ENCODE measurements around the gene NINL.

DNA sequence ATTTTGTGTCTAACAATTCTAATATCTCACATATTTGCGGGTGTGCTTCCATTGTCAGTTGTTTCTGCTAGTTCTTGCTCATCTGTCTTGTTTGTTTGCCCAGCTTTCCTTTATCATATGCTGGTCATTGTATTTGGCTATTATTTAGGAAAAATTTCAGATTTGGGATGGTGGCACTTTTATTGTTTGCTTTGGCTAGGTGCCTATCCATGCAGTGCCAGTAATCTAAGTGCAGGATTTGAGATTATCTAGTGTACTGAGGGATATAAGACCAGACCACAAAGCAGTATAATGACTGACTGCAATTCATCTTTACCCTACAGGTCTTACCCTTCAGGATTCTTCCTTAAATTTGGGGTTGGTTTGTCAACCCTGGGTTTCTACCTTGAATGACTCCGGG lies 63.9 kb downstream of the NINL start:
- TF ChIP-seq, protein P1, sequence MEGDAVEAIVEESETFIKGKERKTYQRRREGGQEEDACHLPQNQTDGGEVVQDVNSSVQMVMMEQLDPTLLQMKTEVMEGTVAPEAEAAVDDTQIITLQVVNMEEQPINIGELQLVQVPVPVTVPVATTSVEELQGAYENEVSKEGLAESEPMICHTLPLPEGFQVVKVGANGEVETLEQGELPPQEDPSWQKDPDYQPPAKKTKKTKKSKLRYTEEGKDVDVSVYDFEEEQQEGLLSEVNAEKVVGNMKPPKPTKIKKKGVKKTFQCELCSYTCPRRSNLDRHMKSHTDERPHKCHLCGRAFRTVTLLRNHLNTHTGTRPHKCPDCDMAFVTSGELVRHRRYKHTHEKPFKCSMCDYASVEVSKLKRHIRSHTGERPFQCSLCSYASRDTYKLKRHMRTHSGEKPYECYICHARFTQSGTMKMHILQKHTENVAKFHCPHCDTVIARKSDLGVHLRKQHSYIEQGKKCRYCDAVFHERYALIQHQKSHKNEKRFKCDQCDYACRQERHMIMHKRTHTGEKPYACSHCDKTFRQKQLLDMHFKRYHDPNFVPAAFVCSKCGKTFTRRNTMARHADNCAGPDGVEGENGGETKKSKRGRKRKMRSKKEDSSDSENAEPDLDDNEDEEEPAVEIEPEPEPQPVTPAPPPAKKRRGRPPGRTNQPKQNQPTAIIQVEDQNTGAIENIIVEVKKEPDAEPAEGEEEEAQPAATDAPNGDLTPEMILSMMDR (IDR thresholded peaks at IDR 0.05 in 8 of 11, conservative IDR thresholded peaks at IDR 0.05 in 3 of 11) = no peak
- TF ChIP-seq POLR2A (IDR thresholded peaks at IDR 0.05) (no peak), POLR2AphosphoS5 (IDR thresholded peaks at IDR 0.05) (no peak)

Measured in spleen (tissue), 7 donors.